Activated CD4-positive, alpha-beta T cell treated with anti-CD3 and anti-CD28 coated beads, Interleukin-10, Interleukin-2, amounts not matched to agents 100 ng/mL and 50 ng/mL, durations not matched to agents 16 hours and 8 hours (primary cell): ENCODE results near the gene SLC30A5.

ENCODE experiments used
- DNase-seq: peaks from one replicate; pipeline ENCODE4 v3.0.0-alpha.2; 2020

SLC30A5 gene

DNA sequence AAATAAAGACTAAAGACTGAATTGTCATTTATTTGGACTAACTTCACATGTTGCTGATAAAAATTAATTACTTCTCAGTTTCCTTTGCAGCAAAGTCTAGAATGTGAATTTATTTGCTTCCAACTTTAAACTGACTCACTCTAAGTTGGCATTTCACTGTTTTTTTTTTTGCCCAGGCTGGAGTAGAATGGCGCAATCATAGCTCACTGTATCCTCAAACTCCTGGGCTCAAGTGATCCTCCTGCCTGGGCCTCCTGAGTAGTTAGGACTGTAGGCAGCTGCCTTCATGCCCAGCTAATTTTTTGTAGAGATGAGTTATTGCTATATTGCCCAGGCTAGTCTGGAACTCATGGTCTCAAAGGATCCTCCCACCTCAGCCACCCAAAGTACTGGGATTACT lies 76.7 kb downstream of the SLC30A5 start:
- no peak for DNase-seq

DNA sequence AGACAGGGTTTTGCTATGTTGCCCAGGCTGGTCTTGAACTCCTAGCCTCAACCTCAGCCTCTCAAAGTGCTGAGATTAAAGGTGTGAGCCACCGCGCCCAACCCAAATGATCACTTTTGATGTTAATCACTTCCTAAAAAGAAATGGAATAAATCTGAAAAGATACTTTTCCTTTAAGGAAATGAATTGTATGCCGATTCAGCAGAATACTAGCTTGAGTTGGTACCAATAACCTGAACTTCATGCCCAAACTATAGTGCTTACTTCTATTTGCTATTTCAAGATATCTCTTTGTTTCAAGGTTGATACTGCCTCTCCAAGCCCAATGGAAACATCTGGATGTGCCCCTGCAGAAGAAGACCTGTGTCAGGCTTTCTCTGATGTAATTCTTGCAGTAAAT lies 77.2 kb downstream of the SLC30A5 start:
- no peak for DNase-seq
